Mucosa of descending colon (tissue), 3 donors: ENCODE measurements around the gene SUCLG2. TPM values are rescaled to one million over a fixed set of nuclear protein-coding genes. Genes with fewer than 3 reads are reported as not detected.

Experiments used
- ATAC-seq: fragments of 200-7000 bp; cut with Tn5 transposase; one replicate; pipeline ENCODE4 v1.9.1; 2020; ENCODE audit warnings: mild to moderate bottlenecking, moderate library complexity
- DNase-seq, 3 donors: peaks; one replicate each; pipeline ENCODE4 v3.0.0-alpha.2; 2020
- H3K36me3 ChIP-seq: fragments of 200-600 bp; one replicate; pipeline ENCODE4 v1.8.0; 2021; ENCODE audit warnings: low read depth, mild to moderate bottlenecking
- H3K4me1 ChIP-seq: fragments of 200-600 bp; one replicate; pipeline ENCODE4 v1.8.0; 2021; ENCODE audit warnings: low read depth, mild to moderate bottlenecking
- H3K4me3 ChIP-seq: fragments of 200-600 bp; one replicate; pipeline ENCODE4 v1.8.0; 2021; ENCODE audit warnings: mild to moderate bottlenecking
- H3K9me3 ChIP-seq: fragments of 200-600 bp; one replicate; pipeline ENCODE4 v1.8.0; 2021; ENCODE audit warnings: mild to moderate bottlenecking
- CTCF ChIP-seq: fragments of 200-600 bp; IDR thresholded peaks from one replicate; pipeline ENCODE4 v1.8.0; 2022; ENCODE audit warnings: antibody characterized with exemption, mild to moderate bottlenecking
- intact Hi-C, 2 donors: fragments of 100-400 bp; cut with DNase I in 1 of 2; cut with micrococcal nuclease in 1 of 2; formaldehyde crosslinking; loops; one replicate each; pipeline versions ENCODE4 v1.11.0 to v1.11.1; 2022; cut with DNase I, micrococcal nuclease
- total RNA-seq, 3 donors: library from RNA; stranded (reverse); fragmentation: NEBNext Ultra II Directional in 2 of 3; extraction: Animal tissue kit (Norgen Biotek cat#: 25700) in 2 of 3; gene quantifications; one replicate each; pipeline versions ENCODE4 v1.2.1 to v1.2.4, GENCODE V29; 2021 to 2023
- donor health status: DM: no; HTN: no; CAD: no; lungs with moderate emphysema.
- donor health status: DM: no; HTN: no; CAD: no.
- donor health status: DM: no; HTN: yes; CAD: no.

Gene SUCLG2
- total RNA-seq, 3 donors from 2014 or later = 136 to 238 (median 153) TPM

GRCh38 chr3:67644827-67645226 lies 9.6 kb downstream of the SUCLG2 start:
- TF ChIP-seq CTCF = no peak
- intact Hi-C loops = no loop called here
- peaks cover 34% of the 10 kb centered on the region for H3K4me1 ChIP-seq
- DNase-seq (no peak), ATAC-seq (no peak)
- H3K36me3 ChIP-seq = no peaks in the 10 kb centered on the region
- no peaks in the 10 kb centered on the region for H3K9me3 ChIP-seq
- H3K4me3 ChIP-seq = no peak overlapping the region

GRCh38 chr3:67642734-67643133 lies 11.7 kb downstream of the SUCLG2 start:
- H3K4me1 ChIP-seq = peaks cover 21% of the 10 kb centered on the region
- H3K9me3 ChIP-seq = no peaks in the 10 kb centered on the region
- TF ChIP-seq CTCF = no peak
- intact Hi-C loops = no loop called here
- peak; percentile 32 for ATAC-seq
- H3K36me3 ChIP-seq = no peaks in the 10 kb centered on the region
- no peak overlapping the region for H3K4me3 ChIP-seq
- DNase-seq = peak in 2 of 3 donors; percentile 54 to 82

- intact Hi-C loops = no loop called here
- peaks cover 15% of the 10 kb centered on the region for H3K4me1 ChIP-seq
- no peak for DNase-seq
- ATAC-seq = no peak
- no peaks in the 10 kb centered on the region for H3K9me3 ChIP-seq
- H3K4me3 ChIP-seq = no peak overlapping the region
- H3K36me3 ChIP-seq = no peaks in the 10 kb centered on the region
- TF ChIP-seq CTCF = no peak
Observed at GRCh38 chr3:67642190-67642589, 12.2 kb downstream of the SUCLG2 start.

- no peak for TF ChIP-seq CTCF
- ATAC-seq (no peak), DNase-seq (no peak)
- H3K4me3 ChIP-seq = no peak overlapping the region
- peaks cover 11% of the 10 kb centered on the region for H3K4me1 ChIP-seq
- intact Hi-C loops = no loop called here
- no peaks in the 10 kb centered on the region for H3K36me3 ChIP-seq
- no peaks in the 10 kb centered on the region for H3K9me3 ChIP-seq
Observed at GRCh38 chr3:67641451-67641850, 13.0 kb downstream of the SUCLG2 start.

GRCh38 chr3:67640023-67640660 lies 14.3 kb downstream of the SUCLG2 start:
- Histone ChIP-seq H3K36me3 (no peaks in the 10 kb centered on the region), H3K4me3 (no peak overlapping the region), H3K9me3 (no peaks in the 10 kb centered on the region), H3K4me1 (peaks cover 10% of the 10 kb centered on the region)
- DNase-seq (no peak), ATAC-seq (no peak)
- intact Hi-C loops = no loop called here
- TF ChIP-seq CTCF = no peak
